Measurements from ENCODE around the gene MEGF9.
"Not testable (repeated sequence)": the region's sequence is repeated elsewhere in the genome, so short reads cannot be mapped to it uniquely, and the experiment has no call there.

MEGF9 gene

GRCh38 chr9:120637919-120638318 lies 76.4 kb downstream of the MEGF9 start:
- no peak for FAIRE-seq

GRCh38 chr9:120636194-120636957 lies 77.9 kb downstream of the MEGF9 start:
- TF ChIP-seq PAX5 (IDR thresholded peaks at IDR 0.05; ENCODE audit: insufficient read depth, low read length, severe bottlenecking) (no peak), POU2F2 (IDR thresholded peaks at IDR 0.05; ENCODE audit: low read depth, low read length) (no peak), SPI1 (IDR thresholded peaks at IDR 0.05; ENCODE audit: low read depth, low read length) (no peak), TAF1 (IDR thresholded peaks at IDR 0.05; ENCODE audit: low read depth, low read length) (no peak), POLR2A (IDR thresholded peaks at IDR 0.05; ENCODE audit: low read depth, low read length) (no peak), POLR2AphosphoS5 (IDR thresholded peaks at IDR 0.05; ENCODE audit: low read depth, low read length) (no peak)
- FAIRE-seq, result no peak
- DNase-seq (ENCODE audit: insufficient read length, low spot score), result no peak

More at GRCh38 chr9:120637919-120638318, 76.4 kb downstream of the MEGF9 start:
- DNase-seq (ENCODE audit: insufficient read length, low spot score), result no peak
- TF ChIP-seq POU2F2 (IDR thresholded peaks at IDR 0.05; ENCODE audit: low read depth, low read length) (no peak), POLR2AphosphoS5 (IDR thresholded peaks at IDR 0.05; ENCODE audit: low read depth, low read length) (no peak), SPI1 (IDR thresholded peaks at IDR 0.05; ENCODE audit: low read depth, low read length) (no peak), TAF1 (IDR thresholded peaks at IDR 0.05; ENCODE audit: low read depth, low read length) (no peak), POLR2A (IDR thresholded peaks at IDR 0.05; ENCODE audit: low read depth, low read length) (no peak), PAX5 (IDR thresholded peaks at IDR 0.05; ENCODE audit: insufficient read depth, low read length, severe bottlenecking) (no peak)

GRCh38 chr9:120635011-120635410 lies 79.3 kb downstream of the MEGF9 start:
- DNase-seq (ENCODE audit: insufficient read length, low spot score) (no peak), FAIRE-seq (no peak)
- TF ChIP-seq PAX5 (IDR thresholded peaks at IDR 0.05; ENCODE audit: insufficient read depth, low read length, severe bottlenecking) (no peak), TAF1 (IDR thresholded peaks at IDR 0.05; ENCODE audit: low read depth, low read length) (no peak), POLR2A (IDR thresholded peaks at IDR 0.05; ENCODE audit: low read depth, low read length) (no peak), POLR2AphosphoS5 (IDR thresholded peaks at IDR 0.05; ENCODE audit: low read depth, low read length) (no peak), POU2F2 (IDR thresholded peaks at IDR 0.05; ENCODE audit: low read depth, low read length) (no peak), SPI1 (IDR thresholded peaks at IDR 0.05; ENCODE audit: low read depth, low read length) (no peak)

GRCh38 chr9:120630333-120630732 lies 83.9 kb downstream of the MEGF9 start:
- TF ChIP-seq PAX5 (IDR thresholded peaks at IDR 0.05; ENCODE audit: insufficient read depth, low read length, severe bottlenecking) (no peak), SPI1 (IDR thresholded peaks at IDR 0.05; ENCODE audit: low read depth, low read length) (no peak)
- no peak for FAIRE-seq
- no peak for DNase-seq (ENCODE audit: insufficient read length, low spot score)

GRCh38 chr9:120628925-120629497 lies 85.3 kb downstream of the MEGF9 start:
- DNase-seq (ENCODE audit: insufficient read length, low spot score); FAIRE-seq: not testable (repeated sequence)

- DNase-seq (ENCODE audit: insufficient read length, low spot score) (no peak), FAIRE-seq (no peak)
- no peak for TF ChIP-seq POLR2A (IDR thresholded peaks at IDR 0.05; ENCODE audit: low read depth, low read length)
- no peak for TF ChIP-seq TAF1 (IDR thresholded peaks at IDR 0.05; ENCODE audit: low read depth, low read length)
- TF ChIP-seq POLR2AphosphoS5 (IDR thresholded peaks at IDR 0.05; ENCODE audit: low read depth, low read length), result no peak
- no peak for TF ChIP-seq POU2F2 (IDR thresholded peaks at IDR 0.05; ENCODE audit: low read depth, low read length)
- TF ChIP-seq SPI1 (IDR thresholded peaks at IDR 0.05; ENCODE audit: low read depth, low read length), result no peak
- TF ChIP-seq PAX5 (IDR thresholded peaks at IDR 0.05; ENCODE audit: insufficient read depth, low read length, severe bottlenecking), result no peak
Measured at GRCh38 chr9:120628207-120628924, 85.9 kb downstream of the MEGF9 start.

- no peak for FAIRE-seq
- no peak for DNase-seq (ENCODE audit: insufficient read length, low spot score)
- TF ChIP-seq POLR2A (IDR thresholded peaks at IDR 0.05; ENCODE audit: low read depth, low read length) (no peak), TAF1 (IDR thresholded peaks at IDR 0.05; ENCODE audit: low read depth, low read length) (no peak), POLR2AphosphoS5 (IDR thresholded peaks at IDR 0.05; ENCODE audit: low read depth, low read length) (no peak), SPI1 (IDR thresholded peaks at IDR 0.05; ENCODE audit: low read depth, low read length) (no peak), POU2F2 (IDR thresholded peaks at IDR 0.05; ENCODE audit: low read depth, low read length) (no peak), PAX5 (IDR thresholded peaks at IDR 0.05; ENCODE audit: insufficient read depth, low read length, severe bottlenecking) (no peak)
Measured at GRCh38 chr9:120627073-120627472, 87.2 kb downstream of the MEGF9 start.

GRCh38 chr9:120626512-120626911 lies 87.8 kb downstream of the MEGF9 start:
- DNase-seq (ENCODE audit: insufficient read length, low spot score) (no peak), FAIRE-seq (no peak)
- TF ChIP-seq POLR2AphosphoS5 (IDR thresholded peaks at IDR 0.05; ENCODE audit: low read depth, low read length), result no peak
- no peak for TF ChIP-seq POLR2A (IDR thresholded peaks at IDR 0.05; ENCODE audit: low read depth, low read length)
- TF ChIP-seq TAF1 (IDR thresholded peaks at IDR 0.05; ENCODE audit: low read depth, low read length), result no peak
- TF ChIP-seq PAX5 (IDR thresholded peaks at IDR 0.05; ENCODE audit: insufficient read depth, low read length, severe bottlenecking), result no peak

GRCh38 chr9:120625222-120625621 lies 89.0 kb downstream of the MEGF9 start:
- TF ChIP-seq PAX5 (IDR thresholded peaks at IDR 0.05; ENCODE audit: insufficient read depth, low read length, severe bottlenecking) (no peak), SPI1 (IDR thresholded peaks at IDR 0.05; ENCODE audit: low read depth, low read length) (no peak), TAF1 (IDR thresholded peaks at IDR 0.05; ENCODE audit: low read depth, low read length) (no peak), POU2F2 (IDR thresholded peaks at IDR 0.05; ENCODE audit: low read depth, low read length) (no peak), POLR2AphosphoS5 (IDR thresholded peaks at IDR 0.05; ENCODE audit: low read depth, low read length) (no peak), POLR2A (IDR thresholded peaks at IDR 0.05; ENCODE audit: low read depth, low read length) (no peak)
- FAIRE-seq (no peak), DNase-seq (ENCODE audit: insufficient read length, low spot score) (no peak)

Measured in GM12891 (cell line).